ENCODE results near the gene BCKDK. TPM values are rescaled to one million over a fixed set of nuclear protein-coding genes. Genes with fewer than 3 reads are reported as not detected.

BCKDK gene
- total RNA-seq, 1 donor from 2014 or later, result 47.5 TPM

GRCh38 chr16:31109622-31110021 is 1.4 kb downstream of the BCKDK start:
- H3K27me3 Mint-ChIP-seq (ENCODE audit: low read depth), result no peaks in the 10 kb centered on the region
- DNase-seq (ENCODE audit: low spot score), result no peak
- peaks cover 23% of the 10 kb centered on the region for H3K4me1 Mint-ChIP-seq (ENCODE audit: low read depth)
- intact Hi-C loops (cut with micrococcal nuclease), result loop anchor here (2.0 to 10.0 kb wide), 6 partner anchors 15 to 765 kb away; partner anchors contain the start of genes ARMC5, SRCAP, VKORC1 and ZNF267
- H3K4me3 Mint-ChIP-seq (ENCODE audit: low read depth), result peak overlapping the region; percentile 84
- peaks cover 38% of the 10 kb centered on the region for H3K36me3 Mint-ChIP-seq (ENCODE audit: low read depth)
- peak overlapping the region; percentile 80 for H3K27ac Mint-ChIP-seq
- no peaks in the 10 kb centered on the region for H3K9me3 Mint-ChIP-seq

DNA sequence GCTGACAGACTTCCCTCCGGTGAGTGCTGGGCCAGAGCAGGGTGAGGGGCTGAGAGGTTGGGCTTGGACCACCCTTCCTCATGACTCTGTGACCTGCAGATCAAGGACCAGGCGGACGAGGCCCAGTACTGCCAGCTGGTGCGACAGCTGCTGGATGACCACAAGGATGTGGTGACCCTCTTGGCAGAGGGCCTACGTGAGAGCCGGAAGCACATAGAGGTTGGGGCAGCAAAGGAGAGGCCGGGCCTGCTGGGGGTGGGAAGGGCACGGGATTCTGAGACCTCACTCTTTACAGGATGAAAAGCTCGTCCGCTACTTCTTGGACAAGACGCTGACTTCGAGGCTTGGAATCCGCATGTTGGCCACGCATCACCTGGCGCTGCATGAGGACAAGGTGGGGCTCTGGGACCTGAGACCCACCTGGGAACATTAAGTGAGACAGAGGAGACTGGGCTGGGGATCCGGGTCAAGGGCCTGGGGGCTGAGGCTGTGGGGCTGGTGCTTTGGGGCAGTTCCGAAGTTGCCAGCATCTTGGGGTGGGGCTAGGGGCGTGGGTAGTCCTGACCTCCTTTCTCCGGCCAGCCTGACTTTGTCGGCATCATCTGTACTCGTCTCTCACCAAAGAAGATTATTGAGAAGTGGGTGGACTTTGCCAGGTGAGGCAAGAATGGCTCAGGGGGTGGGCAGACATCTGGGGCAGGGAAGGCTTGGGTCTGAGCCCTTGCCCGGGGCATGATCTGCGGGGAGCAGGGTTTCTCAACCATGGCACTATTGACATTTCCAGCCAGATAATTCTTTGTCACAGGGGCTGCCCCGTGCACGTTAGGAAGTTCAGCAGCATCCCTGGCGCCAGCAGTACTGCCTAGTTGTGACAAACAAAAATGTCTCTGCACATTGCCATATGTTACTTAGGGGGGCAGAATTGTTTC is 2.2 kb downstream of the BCKDK start:
- H3K27ac Mint-ChIP-seq, result no peak overlapping the region
- H3K4me3 Mint-ChIP-seq (ENCODE audit: low read depth), result peak overlapping the region; percentile 84

GRCh38 chr16:31111881-31112466 is 3.8 kb downstream of the BCKDK start:
- intact Hi-C loops (cut with micrococcal nuclease), result no loop called here
- no peaks in the 10 kb centered on the region for H3K27me3 Mint-ChIP-seq (ENCODE audit: low read depth)
- H3K36me3 Mint-ChIP-seq (ENCODE audit: low read depth), result peaks cover 42% of the 10 kb centered on the region
- peaks cover 19% of the 10 kb centered on the region for H3K4me1 Mint-ChIP-seq (ENCODE audit: low read depth)
- no peak overlapping the region for H3K27ac Mint-ChIP-seq
- H3K9me3 Mint-ChIP-seq, result no peaks in the 10 kb centered on the region
- peak overlapping the region; percentile 13 for H3K4me3 Mint-ChIP-seq (ENCODE audit: low read depth)
- no peak for DNase-seq (ENCODE audit: low spot score)

More for the DNA sequence above, 2.2 kb downstream of the BCKDK start:
- H3K4me1 Mint-ChIP-seq (ENCODE audit: low read depth), result peaks cover 23% of the 10 kb centered on the region
- peaks cover 38% of the 10 kb centered on the region for H3K36me3 Mint-ChIP-seq (ENCODE audit: low read depth)
- H3K9me3 Mint-ChIP-seq, result no peaks in the 10 kb centered on the region
- intact Hi-C loops (cut with micrococcal nuclease), result no loop called here
- no peak for DNase-seq (ENCODE audit: low spot score)
- no peaks in the 10 kb centered on the region for H3K27me3 Mint-ChIP-seq (ENCODE audit: low read depth)

DNA sequence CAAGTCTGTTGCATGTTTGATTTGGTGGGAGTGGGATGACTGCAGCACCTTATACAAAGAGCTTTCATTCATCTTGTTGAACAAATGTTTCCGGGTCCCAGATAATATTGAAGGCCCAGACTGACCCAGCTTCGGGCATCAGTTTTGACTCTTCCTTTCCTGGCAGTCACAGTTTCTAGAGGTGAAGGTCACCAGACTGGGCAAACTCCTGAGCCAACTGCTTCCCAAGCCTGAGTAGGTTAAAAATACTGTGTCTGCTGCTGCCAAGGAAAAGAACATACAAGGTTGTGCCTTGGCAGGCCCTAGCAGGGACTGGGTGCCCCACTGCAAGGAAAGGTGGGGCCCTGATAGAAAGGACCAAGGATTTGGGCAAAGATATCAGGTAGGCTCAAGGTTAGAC is 4.5 kb downstream of the BCKDK start:
- no peak for DNase-seq (ENCODE audit: low spot score)
- intact Hi-C loops (cut with micrococcal nuclease), result no loop called here
- H3K9me3 Mint-ChIP-seq, result no peaks in the 10 kb centered on the region
- H3K27me3 Mint-ChIP-seq (ENCODE audit: low read depth), result no peaks in the 10 kb centered on the region
- H3K4me3 Mint-ChIP-seq (ENCODE audit: low read depth), result no peak overlapping the region
- H3K36me3 Mint-ChIP-seq (ENCODE audit: low read depth), result peaks cover 42% of the 10 kb centered on the region
- H3K4me1 Mint-ChIP-seq (ENCODE audit: low read depth), result peaks cover 14% of the 10 kb centered on the region
- H3K27ac Mint-ChIP-seq, result peak overlapping the region; percentile 22

DNA sequence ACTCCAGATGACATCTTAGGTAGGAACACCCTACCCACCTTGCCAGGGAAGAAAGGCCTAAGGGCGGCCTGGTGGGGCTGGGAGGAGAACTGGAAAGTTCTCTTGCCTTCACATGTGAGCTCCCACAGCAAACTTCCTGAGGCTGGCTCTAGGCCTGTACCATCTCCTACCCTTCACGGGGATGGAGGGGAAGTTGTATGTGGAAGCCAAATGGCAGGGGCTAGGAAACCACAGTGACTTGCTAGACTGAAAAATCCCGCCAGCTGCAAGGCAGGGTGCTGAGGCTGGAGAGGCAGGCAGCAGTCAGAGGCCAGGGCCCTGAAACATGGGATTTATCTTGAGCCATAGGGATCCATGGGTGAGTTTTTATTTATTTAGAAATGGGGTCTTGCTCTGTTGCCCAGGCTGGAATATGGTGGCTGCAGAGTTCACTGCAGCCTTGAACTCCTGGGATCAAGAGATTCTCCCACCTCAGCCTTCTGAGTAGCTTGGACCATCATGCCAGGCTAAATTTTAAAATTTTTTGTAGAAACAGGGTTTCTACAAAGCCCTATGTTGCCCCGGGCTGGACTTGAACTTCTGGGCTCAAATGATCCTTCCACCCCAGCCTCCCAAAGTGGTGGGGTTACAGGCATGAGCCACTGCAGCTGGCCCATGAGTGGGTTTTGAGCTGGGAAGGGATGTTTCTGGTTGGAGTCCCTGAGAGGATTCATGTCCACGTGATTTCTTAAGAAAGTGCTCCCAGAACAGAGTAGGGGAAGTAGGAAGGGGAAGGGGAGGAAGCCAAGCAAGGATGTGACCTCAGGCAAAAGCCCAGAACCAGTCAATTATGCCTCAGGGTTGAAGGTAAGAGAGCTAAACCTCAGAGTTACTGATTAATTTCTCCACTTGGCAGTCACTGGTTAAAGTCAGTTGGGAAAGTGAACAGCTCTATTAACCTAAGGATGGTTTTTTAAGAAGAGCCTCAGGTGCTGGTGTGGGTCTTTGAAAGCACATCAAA is 5.2 kb downstream of the BCKDK start:
- Mint-ChIP-seq H3K36me3 (ENCODE audit: low read depth) (peaks cover 44% of the 10 kb centered on the region), H3K4me3 (ENCODE audit: low read depth) (no peak overlapping the region), H3K4me1 (ENCODE audit: low read depth) (peaks cover 16% of the 10 kb centered on the region), H3K27ac (peak overlapping the region; percentile 22), H3K9me3 (no peaks in the 10 kb centered on the region), H3K27me3 (ENCODE audit: low read depth) (no peaks in the 10 kb centered on the region)
- no peak for DNase-seq (ENCODE audit: low spot score)
- intact Hi-C loops (cut with micrococcal nuclease), result no loop called here

- Mint-ChIP-seq H3K4me1 (ENCODE audit: low read depth) (peaks cover 19% of the 10 kb centered on the region), H3K27me3 (ENCODE audit: low read depth) (no peaks in the 10 kb centered on the region), H3K36me3 (ENCODE audit: low read depth) (peaks cover 51% of the 10 kb centered on the region), H3K27ac (no peak overlapping the region), H3K9me3 (no peaks in the 10 kb centered on the region), H3K4me3 (ENCODE audit: low read depth) (no peak overlapping the region)
- DNase-seq (ENCODE audit: low spot score), result no peak
- intact Hi-C loops (cut with micrococcal nuclease), result no loop called here
These were observed 6.3 kb downstream of the BCKDK start for GRCh38 chr16:31114468-31114867.

GRCh38 chr16:31117384-31118222 is 9.4 kb downstream of the BCKDK start, which contains the start of gene KAT8:
Gene KAT8 (plus strand): TSS chr16:31117664. CDS start chr16:31117682, 18 bp downstream.
- intact Hi-C loops (cut with micrococcal nuclease), result loop anchor here (1.0 to 5.0 kb wide), 3 partner anchors 25 to 85 kb away; partner anchors contain the start of gene STX4
- Mint-ChIP-seq H3K27ac (peak within 1 kb of the TSS; percentile 75), H3K36me3 (ENCODE audit: low read depth) (peaks cover 44% of the 10 kb centered on the region), H3K9me3 (no peaks in the 10 kb centered on the region), H3K4me3 (ENCODE audit: low read depth) (peak within 1 kb of the TSS; percentile 86), H3K4me1 (ENCODE audit: low read depth) (peaks cover 16% of the 10 kb centered on the region), H3K27me3 (ENCODE audit: low read depth) (no peaks in the 10 kb centered on the region)
- peak; percentile 97 for DNase-seq (ENCODE audit: low spot score)

GRCh38 chr16:31118223-31119155 is 10.3 kb downstream of the BCKDK start:
- no peaks in the 10 kb centered on the region for H3K9me3 Mint-ChIP-seq
- peak overlapping the region; percentile 75 for H3K27ac Mint-ChIP-seq
- H3K4me3 Mint-ChIP-seq (ENCODE audit: low read depth), result peak overlapping the region; percentile 86
- intact Hi-C loops (cut with micrococcal nuclease), result loop anchor here (5.0 kb wide), 1 partner anchor 59 kb away; no protein-coding TSS in a partner anchor
- no peaks in the 10 kb centered on the region for H3K27me3 Mint-ChIP-seq (ENCODE audit: low read depth)
- DNase-seq (ENCODE audit: low spot score), result no peak
- peaks cover 16% of the 10 kb centered on the region for H3K4me1 Mint-ChIP-seq (ENCODE audit: low read depth)
- H3K36me3 Mint-ChIP-seq (ENCODE audit: low read depth), result peaks cover 41% of the 10 kb centered on the region

- Mint-ChIP-seq H3K27ac (no peak overlapping the region), H3K4me3 (ENCODE audit: low read depth) (no peak overlapping the region), H3K9me3 (no peaks in the 10 kb centered on the region), H3K36me3 (ENCODE audit: low read depth) (peaks cover 41% of the 10 kb centered on the region), H3K4me1 (ENCODE audit: low read depth) (peaks cover 11% of the 10 kb centered on the region), H3K27me3 (ENCODE audit: low read depth) (no peaks in the 10 kb centered on the region)
- intact Hi-C loops (cut with micrococcal nuclease), result no loop called here
- no peak for DNase-seq (ENCODE audit: low spot score)
These were observed 11.9 kb downstream of the BCKDK start for GRCh38 chr16:31120129-31120528.

- intact Hi-C loops (cut with micrococcal nuclease), result no loop called here
- Mint-ChIP-seq H3K27ac (no peak overlapping the region), H3K4me1 (ENCODE audit: low read depth) (no peaks in the 10 kb centered on the region), H3K27me3 (ENCODE audit: low read depth) (no peaks in the 10 kb centered on the region), H3K36me3 (ENCODE audit: low read depth) (peaks cover 32% of the 10 kb centered on the region), H3K4me3 (ENCODE audit: low read depth) (no peak overlapping the region), H3K9me3 (no peaks in the 10 kb centered on the region)
- no peak for DNase-seq (ENCODE audit: low spot score)
These were observed 17.7 kb downstream of the BCKDK start for GRCh38 chr16:31125844-31126243.

GRCh38 chr16:31127182-31127581 is 19.0 kb downstream of the BCKDK start:
- peaks cover 24% of the 10 kb centered on the region for H3K36me3 Mint-ChIP-seq (ENCODE audit: low read depth)
- DNase-seq (ENCODE audit: low spot score), result no peak
- H3K4me1 Mint-ChIP-seq (ENCODE audit: low read depth), result no peaks in the 10 kb centered on the region
- no peak overlapping the region for H3K4me3 Mint-ChIP-seq (ENCODE audit: low read depth)
- H3K9me3 Mint-ChIP-seq, result no peaks in the 10 kb centered on the region
- no peaks in the 10 kb centered on the region for H3K27me3 Mint-ChIP-seq (ENCODE audit: low read depth)
- H3K27ac Mint-ChIP-seq, result no peak overlapping the region
- intact Hi-C loops (cut with micrococcal nuclease), result no loop called here

Data from activated T-helper 2 cell treated with anti-CD3 and anti-CD28 coated beads, Interferon-gamma antibody, Interleukin-2, Interleukin-4, amounts not matched to agents 10 μg/mL and 5 μg/mL and 100 μg/mL, durations not matched to agents 14 hours and 24 hours and 36 hours (primary cell).